Measurements from ENCODE around the gene TMEM212.

DNA sequence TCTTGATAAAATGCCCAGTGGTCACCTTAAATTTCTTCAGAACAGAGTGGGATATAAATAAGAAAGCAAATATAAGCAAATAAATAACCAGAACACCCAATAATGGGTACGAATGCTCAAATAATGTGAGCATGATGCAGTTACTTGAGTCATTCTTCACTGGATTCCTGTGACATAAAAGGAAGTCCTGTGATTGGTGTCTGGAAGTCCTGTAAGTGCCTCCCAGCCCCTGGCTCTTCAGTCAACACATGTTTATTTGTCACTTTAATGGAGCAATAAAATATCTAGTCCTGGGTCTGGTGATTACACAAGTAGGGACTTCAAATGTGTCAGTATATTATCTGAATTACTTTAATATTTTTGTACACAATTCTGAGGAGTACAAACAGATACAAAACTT lies 30.4 kb downstream of the TMEM212 start:
- TF ChIP-seq, protein P1, sequence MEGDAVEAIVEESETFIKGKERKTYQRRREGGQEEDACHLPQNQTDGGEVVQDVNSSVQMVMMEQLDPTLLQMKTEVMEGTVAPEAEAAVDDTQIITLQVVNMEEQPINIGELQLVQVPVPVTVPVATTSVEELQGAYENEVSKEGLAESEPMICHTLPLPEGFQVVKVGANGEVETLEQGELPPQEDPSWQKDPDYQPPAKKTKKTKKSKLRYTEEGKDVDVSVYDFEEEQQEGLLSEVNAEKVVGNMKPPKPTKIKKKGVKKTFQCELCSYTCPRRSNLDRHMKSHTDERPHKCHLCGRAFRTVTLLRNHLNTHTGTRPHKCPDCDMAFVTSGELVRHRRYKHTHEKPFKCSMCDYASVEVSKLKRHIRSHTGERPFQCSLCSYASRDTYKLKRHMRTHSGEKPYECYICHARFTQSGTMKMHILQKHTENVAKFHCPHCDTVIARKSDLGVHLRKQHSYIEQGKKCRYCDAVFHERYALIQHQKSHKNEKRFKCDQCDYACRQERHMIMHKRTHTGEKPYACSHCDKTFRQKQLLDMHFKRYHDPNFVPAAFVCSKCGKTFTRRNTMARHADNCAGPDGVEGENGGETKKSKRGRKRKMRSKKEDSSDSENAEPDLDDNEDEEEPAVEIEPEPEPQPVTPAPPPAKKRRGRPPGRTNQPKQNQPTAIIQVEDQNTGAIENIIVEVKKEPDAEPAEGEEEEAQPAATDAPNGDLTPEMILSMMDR (IDR thresholded peaks at IDR 0.05): no peak
- TF ChIP-seq POLR2AphosphoS5 (IDR thresholded peaks at IDR 0.05) (no peak), POLR2A (IDR thresholded peaks at IDR 0.05) (no peak), EP300 (IDR thresholded peaks at IDR 0.05) (no peak)

Data from stomach (tissue), 4 donors.